Stimulated activated CD8-positive, alpha-beta memory T cell treated with anti-CD3 and anti-CD28 coated beads, Interleukin-7, amount 100 ng/mL, for 24 hours (primary cell): ENCODE data around the gene CARNS1.

Source experiments
- DNase-seq: peaks from one replicate; pipeline ENCODE4 v3.0.0-alpha.2; 2020; ENCODE audit warnings: low read depth

CARNS1 gene

GRCh38 chr11:67415501-67416304 is at the start of gene CARNS1:
TSS of gene CARNS1 (plus strand) at chr11:67415678. CDS start at chr11:67416200, 522 bp downstream.
- no peak for DNase-seq

DNA sequence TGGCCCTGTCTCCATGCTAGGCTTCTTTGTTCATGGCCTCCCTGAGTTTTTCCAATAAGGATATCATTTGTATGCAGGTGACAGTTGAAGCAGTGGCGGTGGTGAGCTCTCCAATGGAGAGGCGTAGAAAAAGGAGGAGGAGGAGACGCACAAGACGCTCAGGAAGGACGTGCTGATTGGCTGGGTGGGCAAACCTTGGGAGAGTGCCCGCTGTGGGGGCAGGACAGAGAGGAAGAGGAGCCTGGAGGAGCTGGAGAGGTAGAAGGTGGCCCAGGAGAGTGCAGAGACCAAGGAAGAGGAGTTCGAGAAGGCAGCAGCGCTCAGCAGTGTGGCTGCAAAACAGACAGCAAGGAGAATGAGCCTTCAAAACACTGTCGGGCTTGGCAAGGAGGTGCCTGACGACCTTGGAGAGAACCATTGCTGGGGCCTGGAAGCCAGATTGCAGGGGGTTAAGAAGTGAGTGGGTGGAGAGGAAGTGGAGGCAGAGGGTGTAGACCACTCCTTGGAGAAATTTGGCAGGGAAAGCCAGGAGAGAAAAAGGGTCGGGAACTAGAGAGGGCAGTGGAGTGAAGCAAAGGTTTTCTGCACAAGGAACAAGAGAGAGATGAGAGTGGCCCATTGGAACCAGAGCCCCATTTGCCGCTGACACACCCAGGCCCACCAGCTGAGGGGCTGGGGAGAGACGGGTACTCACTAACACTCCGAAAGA is 49.6 kb upstream of the CARNS1 start:
- DNase-seq = no peak

GRCh38 chr11:67366546-67366945 is 48.9 kb upstream of the CARNS1 start:
- no peak for DNase-seq

DNA sequence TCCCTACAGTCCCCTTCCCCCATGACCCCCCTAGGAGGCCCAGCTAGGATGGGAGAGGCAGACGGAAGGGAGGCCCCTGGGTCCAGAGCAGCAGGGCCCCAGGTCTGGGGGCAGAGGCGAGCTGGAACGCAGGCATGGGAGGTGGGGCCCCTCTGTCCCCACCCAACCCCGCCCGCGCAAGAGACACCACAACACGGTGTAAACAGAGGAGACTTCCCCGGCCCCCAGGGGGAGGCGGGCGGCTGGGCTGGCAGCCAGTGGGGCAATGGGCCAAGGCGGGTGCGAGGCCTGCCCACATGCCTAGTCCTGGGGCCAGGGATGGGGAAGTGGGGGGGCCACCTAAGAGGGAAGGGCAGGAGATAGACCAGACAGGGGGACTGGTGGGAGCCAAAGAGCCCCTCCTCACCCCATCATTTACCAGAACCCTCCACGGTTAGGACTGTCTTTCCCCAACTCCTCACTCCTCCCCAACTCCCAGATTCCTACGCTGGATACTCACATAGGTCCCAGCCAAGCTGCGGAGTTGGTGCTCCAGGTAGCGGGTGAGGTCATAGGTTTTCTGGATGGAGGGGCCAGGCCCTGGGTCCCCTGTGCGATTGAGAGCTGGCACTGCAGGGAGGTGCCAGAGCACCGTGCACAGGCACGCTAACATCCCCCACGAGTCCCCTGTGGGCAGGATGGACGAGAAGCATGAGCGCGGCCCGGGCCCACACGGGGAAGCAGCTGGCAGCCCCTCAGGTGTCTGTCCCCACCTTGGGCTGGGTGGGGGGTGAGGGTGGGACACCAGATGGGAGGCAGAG is 48.3 kb upstream of the CARNS1 start:
- DNase-seq = no peak

- no peak for DNase-seq
Measured at GRCh38 chr11:67367761-67368227, 47.7 kb upstream of the CARNS1 start.

DNA sequence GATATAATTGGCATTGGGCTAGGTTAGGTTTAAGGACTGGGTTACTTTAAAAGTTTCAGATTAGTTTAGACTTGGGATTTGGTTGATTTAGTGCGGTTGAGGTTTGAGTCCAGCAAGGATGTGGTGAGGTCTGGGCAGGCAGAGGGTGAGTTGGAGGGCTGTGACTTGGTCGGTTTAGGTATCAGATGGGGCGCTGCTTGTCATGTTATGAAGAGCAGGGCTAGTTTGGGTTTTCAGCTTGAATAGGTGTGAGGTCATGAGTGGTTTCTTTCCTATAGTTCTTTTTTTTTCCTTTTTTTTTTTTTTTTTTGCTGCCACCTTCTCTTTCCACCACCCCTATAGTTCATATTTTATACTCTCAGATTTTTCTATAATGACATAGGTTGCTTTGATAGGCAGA is 46.9 kb upstream of the CARNS1 start:
- DNase-seq = no peak

DNA sequence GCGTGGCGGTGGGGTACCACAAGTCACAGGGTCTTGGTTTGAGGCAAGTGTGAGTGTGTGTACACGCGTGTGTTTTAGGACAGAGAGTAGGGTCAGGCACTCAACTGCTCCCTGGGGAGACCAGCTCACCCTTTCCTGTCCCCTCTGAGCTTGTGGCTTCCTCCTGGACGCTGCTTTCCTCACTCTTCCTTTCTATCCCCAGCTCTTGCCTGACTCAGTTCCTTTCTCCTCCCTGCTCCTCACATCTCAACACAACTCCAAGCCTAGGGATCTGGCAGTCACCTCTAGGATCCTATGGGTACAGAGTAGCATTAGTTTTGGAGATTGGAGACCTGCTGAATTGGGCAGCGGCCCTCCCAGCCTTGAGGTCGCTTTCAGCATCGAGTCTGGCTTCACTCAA is 46.2 kb upstream of the CARNS1 start:
- DNase-seq = no peak

DNA sequence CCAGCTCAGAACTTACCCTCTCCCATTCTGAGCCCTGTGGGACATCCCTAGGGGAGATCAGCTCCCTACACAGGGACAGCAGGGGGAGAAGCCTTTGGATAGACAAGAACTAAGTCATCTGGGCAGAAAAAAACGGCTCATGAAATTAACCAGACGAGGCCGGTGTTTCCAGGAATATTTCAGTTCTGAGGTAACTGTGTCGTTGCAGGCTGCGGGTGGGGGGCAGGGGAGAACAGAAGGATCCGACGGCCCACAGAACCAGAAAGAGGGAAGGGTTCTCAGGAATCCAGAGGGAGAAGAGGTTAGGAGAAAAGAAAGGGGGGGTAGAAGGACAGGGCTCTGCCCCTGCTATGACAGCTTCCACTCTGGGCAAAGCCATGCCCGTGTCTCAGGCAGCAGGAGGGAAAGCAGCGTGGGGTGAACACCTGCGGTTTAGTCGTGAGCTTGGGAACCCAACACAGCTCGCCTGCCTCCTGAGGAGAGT is 45.6 kb upstream of the CARNS1 start:
- no peak for DNase-seq

- DNase-seq = no peak
Measured at GRCh38 chr11:67370351-67371076, 45.0 kb upstream of the CARNS1 start.

- DNase-seq = no peak
Measured at GRCh38 chr11:67371189-67371910, 44.1 kb upstream of the CARNS1 start.

DNA sequence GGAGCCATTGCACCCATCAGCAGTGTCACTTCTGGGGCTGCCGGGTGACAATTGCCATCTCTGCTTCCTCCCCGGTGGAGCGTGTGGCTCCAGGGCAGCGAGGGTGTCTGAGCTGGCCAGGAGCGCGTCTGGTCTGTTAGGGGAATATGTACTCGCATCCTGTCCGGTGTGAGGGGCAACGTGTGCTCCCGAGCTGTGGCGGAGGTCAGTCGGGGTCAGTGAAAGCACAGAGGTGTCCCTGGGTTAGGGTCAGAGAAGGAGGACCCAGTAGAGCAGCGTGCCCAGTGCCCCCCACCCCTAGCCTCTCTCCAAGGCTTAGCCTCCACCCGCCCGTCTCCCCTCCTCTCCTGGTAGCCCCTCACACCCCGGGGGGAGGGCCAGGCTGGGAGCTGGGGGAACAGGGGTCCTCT is 43.6 kb upstream of the CARNS1 start:
- DNase-seq = no peak

- no peak for DNase-seq
Measured at GRCh38 chr11:67372321-67372992, 43.0 kb upstream of the CARNS1 start.

DNA sequence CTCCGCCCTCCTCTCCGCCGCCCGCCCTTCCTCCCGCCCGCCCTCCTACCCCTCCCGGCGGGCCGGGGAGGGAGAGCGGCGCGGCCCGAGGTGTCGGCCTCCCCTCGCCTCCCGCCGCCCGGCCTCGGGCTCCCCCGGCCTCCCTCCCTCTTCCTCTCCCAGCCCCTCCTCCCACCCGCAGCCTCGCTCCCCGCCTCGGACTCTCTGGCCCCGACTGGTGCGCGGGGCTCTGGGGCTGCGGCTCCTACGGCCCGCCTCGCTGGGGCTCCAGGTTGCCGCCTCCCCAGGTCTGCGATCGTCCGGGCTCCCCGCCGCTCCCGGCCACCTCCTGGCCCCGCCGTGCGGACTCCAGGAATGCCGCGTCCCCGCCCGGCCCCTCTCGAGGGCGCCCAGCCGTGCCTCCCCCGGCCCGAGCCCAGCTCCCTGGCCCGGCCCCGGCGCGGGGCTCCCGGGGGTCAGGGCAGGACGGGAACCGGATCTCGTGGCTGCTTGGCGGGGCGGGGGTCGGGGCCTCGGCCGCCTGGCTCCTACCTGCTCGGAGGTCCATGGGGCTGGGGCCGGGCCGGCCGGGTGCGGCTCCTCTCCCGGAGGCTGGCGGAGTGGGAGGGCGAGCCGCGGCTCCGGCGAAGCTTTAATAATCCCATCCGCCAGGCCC is 42.4 kb upstream of the CARNS1 start, which contains the start of gene CLCF1:
Gene CLCF1 (minus strand): TSS at position 606 of the 655 bp plus-strand sequence. CDS start 59 bp downstream, at position 547.
- DNase-seq = no peak

DNA sequence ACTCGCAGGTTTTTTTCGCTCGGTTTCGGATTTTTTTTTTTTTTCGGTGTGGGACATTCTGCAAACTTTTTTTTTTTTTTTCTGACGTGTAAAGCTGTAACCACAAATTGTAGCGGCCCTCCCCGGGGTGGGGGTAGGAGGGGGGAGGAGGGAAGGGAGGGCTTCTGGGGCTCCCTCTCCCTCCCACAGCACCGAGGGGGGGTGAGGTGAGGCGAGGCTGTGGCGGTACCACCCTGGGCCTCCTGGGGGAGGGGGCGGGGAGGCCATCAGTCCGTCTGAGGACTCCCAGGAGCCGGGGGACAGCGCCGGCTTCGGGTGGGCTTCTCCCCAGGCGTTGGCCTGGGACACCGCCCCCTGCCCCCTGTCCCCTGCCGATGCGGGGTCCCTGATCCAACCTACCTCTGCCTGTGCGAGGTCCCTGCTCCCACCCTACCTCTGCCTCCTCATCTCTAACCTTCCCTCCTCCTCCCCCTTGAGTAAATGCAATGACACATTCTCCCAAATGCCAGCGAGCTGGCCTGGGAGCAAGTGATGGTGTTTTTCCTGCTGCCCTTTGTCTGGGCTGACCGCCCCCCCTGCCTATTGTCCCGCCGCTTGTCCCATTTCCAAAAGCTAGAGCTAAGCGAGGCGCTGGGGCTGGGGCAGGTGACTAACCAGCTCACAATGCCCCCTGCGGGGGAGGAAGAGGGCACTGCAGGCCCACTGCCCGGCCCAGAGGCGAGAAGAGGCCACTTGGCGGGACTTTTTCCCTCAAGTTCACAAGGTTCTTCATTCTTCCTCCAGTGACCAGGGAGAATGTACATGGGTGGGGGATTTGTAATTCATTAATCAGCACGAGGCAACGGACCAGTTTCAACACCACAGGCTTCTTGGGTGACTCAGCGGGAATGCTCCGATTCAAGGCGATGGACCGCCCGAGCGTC is 41.6 kb upstream of the CARNS1 start:
- no peak for DNase-seq

GRCh38 chr11:67374571-67375281 is 40.8 kb upstream of the CARNS1 start:
- no peak for DNase-seq

DNA sequence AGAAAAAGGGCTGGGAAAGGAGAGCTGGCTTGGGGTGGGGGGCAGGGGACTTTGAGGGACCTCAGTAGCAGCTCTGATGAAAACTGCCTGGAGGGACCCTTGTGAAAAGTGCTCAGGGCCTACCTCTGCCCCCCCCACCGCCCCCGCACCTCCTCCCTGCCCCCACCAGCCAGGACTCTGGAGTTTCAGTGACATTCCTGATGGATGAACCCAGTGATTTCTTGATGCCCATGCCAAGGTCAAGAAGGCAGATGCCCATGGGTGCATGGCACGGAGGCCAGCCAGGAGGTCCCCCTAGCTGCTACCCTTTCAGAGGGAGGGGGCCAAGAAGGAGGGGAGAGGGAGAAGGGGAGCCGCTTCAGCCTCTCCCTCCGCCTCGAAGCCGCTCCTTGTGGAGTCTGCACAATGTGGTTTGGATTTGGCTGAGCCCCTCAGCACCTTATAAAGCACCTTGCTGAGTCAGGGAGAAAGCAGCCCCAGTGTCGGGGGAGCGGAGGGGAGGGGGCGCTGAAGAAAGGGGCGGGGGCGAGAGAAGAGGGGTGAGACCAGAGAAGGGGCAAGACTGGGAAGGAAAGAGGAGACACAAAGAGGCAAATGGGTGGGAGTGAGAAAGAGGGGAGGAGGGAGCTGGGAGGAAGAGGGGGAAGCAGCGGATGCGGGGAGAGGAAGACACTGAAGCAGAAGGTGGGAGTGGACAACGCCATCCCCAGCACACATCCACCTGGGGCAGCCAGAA is 40.0 kb upstream of the CARNS1 start:
- DNase-seq = no peak
